Endothelial cell of umbilical vein (primary cell): ENCODE data around the gene TARDBP. TPM values are rescaled to one million over a fixed set of nuclear protein-coding genes. Genes with fewer than 3 reads are reported as not detected.

Experiments used
- BruUV-seq: library from RNA; stranded (reverse); fragments of 400-500 nt; replicated peaks from 2 replicates; lab custom pipeline; 2021; lab: Mats Ljungman, UMichigan
- CTCF ChIA-PET: fragments of 300-600, 350-600 bp; sonication (Branson Sonifier 250); formaldehyde crosslinking; loops from one replicate; lab custom pipeline; 2021; ENCODE audit warnings: antibody characterized with exemption, inconsistent platforms; lab: Charles Lee
- POLR2A ChIA-PET: fragments of 300-600, 350-600 bp; sonication (Branson Sonifier 250); formaldehyde crosslinking; loops from one replicate; lab custom pipeline; 2021; ENCODE audit warnings: antibody characterized with exemption, inconsistent platforms; lab: Charles Lee
- DNase-seq: peaks from one replicate; pipeline ENCODE4 v3.0.0-alpha.2; 2011; ENCODE audit warnings: low read depth, low spot score
- FAIRE-seq: peaks from 2 replicates; lab custom pipeline; 2011; peaks lifted over from hg19 to GRCh38; lab: Jason Lieb, UNC
- H2AFZ ChIP-seq: 2 replicates; pipeline ENCODE4 v1.6.0; 2012; ENCODE audit warnings: low read depth, low read length, control low read depth, inconsistent platforms
- H3K27ac ChIP-seq: 2 replicates; pipeline ENCODE4 v1.5.1; 2011; ENCODE audit warnings: low read depth, mild to moderate bottlenecking, control low read depth, low read length, moderate library complexity; ENCODE audit not compliant: insufficient read depth
- H3K27me3 ChIP-seq, 2 experiments: 2 replicates each; pipeline versions ENCODE4 v1.6.0 to v1.6.1; 2011; ENCODE audit warnings: low read length in 2 of 2, mixed read lengths in 1 of 2; ENCODE audit not compliant: control insufficient read depth in 2 of 2, insufficient read depth in 2 of 2
- H3K36me3 ChIP-seq, 2 experiments: 2 replicates in 1 of 2; 3 replicates in 1 of 2; pipeline ENCODE4 v1.5.1; 2011; ENCODE audit warnings: low read length in 2 of 2, mild to moderate bottlenecking in 1 of 2, moderate library complexity in 1 of 2; ENCODE audit not compliant: control insufficient read depth in 2 of 2, insufficient read depth in 2 of 2; ENCODE audit errors: extremely low read depth in 1 of 2
- H3K4me1 ChIP-seq: 3 replicates; pipeline ENCODE4 v1.5.1; 2011; ENCODE audit warnings: mild to moderate bottlenecking, low read length; ENCODE audit not compliant: control insufficient read depth, insufficient read depth; ENCODE audit errors: extremely low read depth
- H3K4me2 ChIP-seq: 2 replicates; pipeline ENCODE4 v1.6.1; 2011; ENCODE audit warnings: low read length, control low read depth, mixed read lengths; ENCODE audit not compliant: insufficient read depth
- H3K4me3 ChIP-seq, 3 experiments: fragments of 200-600 bp in 1 of 3; sonication (generic), shearing (Covaris generic) in 1 of 3; replicated peaks in 1 of 3; 2 replicates each; pipeline ENCODE4 v1.5.1; 2011 to 2016; ENCODE audit warnings: control low read depth in 3 of 3, low read length in 3 of 3, mild to moderate bottlenecking in 2 of 3, inconsistent platforms in 1 of 3, low read depth in 1 of 3, moderate library complexity in 1 of 3; ENCODE audit not compliant: insufficient read depth in 1 of 3
- H3K79me2 ChIP-seq: 2 replicates; pipeline ENCODE4 v1.6.0; 2012; ENCODE audit warnings: low read length, inconsistent platforms; ENCODE audit not compliant: control insufficient read depth, insufficient read depth
- H3K9ac ChIP-seq: replicated peaks from 2 replicates; pipeline ENCODE3; 2011; ENCODE audit warnings: low read length, control low read depth; ENCODE audit not compliant: insufficient read depth; ENCODE audit errors: extremely low read depth
- H3K9me1 ChIP-seq: replicated peaks from 3 replicates; pipeline ENCODE4 v1.6.0; 2011; ENCODE audit warnings: mild to moderate bottlenecking, low read length; ENCODE audit not compliant: control insufficient read depth, insufficient read depth; ENCODE audit errors: extremely low read depth
- H3K9me3 ChIP-seq: replicated peaks from 2 replicates; pipeline ENCODE4 v1.5.1; 2012; ENCODE audit warnings: low read length, inconsistent platforms; ENCODE audit not compliant: control insufficient read depth, insufficient read depth
- H4K20me1 ChIP-seq: replicated peaks from 2 replicates; pipeline ENCODE3; 2011; ENCODE audit warnings: mild to moderate bottlenecking, low read length; ENCODE audit not compliant: control insufficient read depth, insufficient read depth; ENCODE audit errors: extremely low read depth
- EZH2 ChIP-seq: IDR thresholded peaks from 2 replicates; pipeline ENCODE4 v1.6.1; 2012; ENCODE audit warnings: borderline replicate concordance, low read depth, mild to moderate bottlenecking, moderate library complexity, low read length, inconsistent platforms; ENCODE audit not compliant: severe bottlenecking
- FOS ChIP-seq: IDR thresholded peaks from 2 replicates; pipeline ENCODE4 v1.6.1; 2011; ENCODE audit warnings: mild to moderate bottlenecking, low read length, moderate library complexity, borderline replicate concordance; ENCODE audit not compliant: insufficient read depth
- GATA2 ChIP-seq: IDR thresholded peaks from 2 replicates; pipeline ENCODE4 v1.7.0; 2011; ENCODE audit warnings: low read depth, mild to moderate bottlenecking, moderate library complexity, mixed read lengths, low read length; ENCODE audit not compliant: insufficient read length, insufficient read depth
- JUN ChIP-seq: IDR thresholded peaks from 2 replicates; pipeline ENCODE4 v1.6.1; 2011; ENCODE audit warnings: borderline replicate concordance, low read depth; ENCODE audit not compliant: insufficient read length, insufficient read depth
- MYC ChIP-seq: IDR thresholded peaks from one replicate; pipeline ENCODE4 v1.6.1; 2011; ENCODE audit warnings: mild to moderate bottlenecking, low read depth, low read length
- POLR2A ChIP-seq: IDR thresholded peaks from 2 replicates; pipeline ENCODE4 v1.6.1; 2012; ENCODE audit warnings: low read depth, mild to moderate bottlenecking, control low read depth, low read length
- POLR2AphosphoS5 ChIP-seq: IDR thresholded peaks from 2 replicates; pipeline ENCODE4 v1.6.1; 2012; ENCODE audit warnings: low read depth, mild to moderate bottlenecking, control low read depth, low read length, moderate library complexity; ENCODE audit not compliant: insufficient read depth
- dilution Hi-C: fragments of 300-500 bp; cut with MboI; formaldehyde crosslinking; loops from one replicate; pipeline ENCODE4 v1.15.0; 2019; ENCODE audit warnings: low sequenced_read_pairs; ENCODE audit not compliant: extremely low pct_ligation_motif_present
- intact Hi-C: fragments of 100-400 bp; cut with micrococcal nuclease; formaldehyde crosslinking; loops from one replicate; pipeline ENCODE4 v1.10.0; 2022
- polyA plus RNA-seq, 4 experiments: library from polyadenylated mRNA; depleted of rRNA in 3 of 4; stranded (reverse) in 3 of 4; unstranded in 1 of 4; fragments of >200 nt; gene quantifications; 2 replicates each; pipeline versions ENCODE4 v1.2.1 to v1.2.3, GENCODE V29; 2011 to 2012; ENCODE audit warnings: missing spikeins in 1 of 4
- total RNA-seq: library from RNA; stranded (reverse); gene quantifications from 2 replicates; pipeline ENCODE4 v1.2.3, GENCODE V29; 2021
- TF ChIP-seq, protein P1 (sequence below), 2 donors: IDR thresholded peaks; 1 replicate in 1 of 2; 2 replicates in 1 of 2; pipeline ENCODE4 v1.5.1; 2011; ENCODE audit warnings: low read length in 2 of 2, mild to moderate bottlenecking in 2 of 2, moderate library complexity in 2 of 2, control low read depth in 1 of 2, inconsistent platforms in 1 of 2, low read depth in 1 of 2; ENCODE audit not compliant: insufficient read depth in 1 of 2; ENCODE audit errors: extremely low read depth in 1 of 2
- TF ChIP-seq, protein P2 (sequence below): IDR thresholded peaks from 2 replicates; pipeline ENCODE4 v1.6.1; 2011; ENCODE audit not compliant: insufficient read depth, insufficient read length

TARDBP gene
- total and polyA plus RNA-seq, 2 donors (not counting 3 experiments of a cell fraction or from before 2014, with no cell fraction given) = 106 to 183 TPM

DNA sequence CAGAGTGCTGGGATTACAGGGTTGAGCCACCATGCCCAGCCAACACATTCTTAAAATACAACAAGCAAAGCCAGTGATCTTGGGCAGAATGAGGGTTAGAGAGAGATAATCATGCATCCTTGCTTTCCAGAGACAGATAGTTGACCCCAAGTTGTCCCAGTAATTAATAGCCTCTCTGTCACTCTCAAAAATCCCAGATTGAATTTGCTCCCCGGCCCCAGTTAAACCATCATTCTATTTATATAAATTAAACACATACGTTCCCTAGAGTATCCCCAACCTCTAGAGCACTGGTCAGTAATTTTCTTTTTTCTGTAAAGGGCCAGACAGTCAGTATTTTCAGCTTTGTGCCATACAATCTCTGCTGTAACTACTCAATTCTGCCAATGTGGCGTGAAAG is 16.4 kb upstream of the TARDBP start:
- no peak overlapping the region for H3K9ac ChIP-seq
- no peak for TF ChIP-seq EZH2
- TF ChIP-seq MYC = no peak
- no peak for TF ChIP-seq GATA2
- TF ChIP-seq JUN = no peak
- no peak for TF ChIP-seq POLR2A
- POLR2A ChIA-PET = no interaction called here
- CTCF ChIA-PET = no interaction called here
- no peak overlapping the region for H2AFZ ChIP-seq
- H3K9me1 ChIP-seq = no peaks in the 10 kb centered on the region
- intact Hi-C loops = no loop called here
- H3K9me3 ChIP-seq = no peaks in the 10 kb centered on the region
- no peak for DNase-seq
- no peaks in the 10 kb centered on the region for H3K27me3 ChIP-seq
- no peak overlapping the region for H3K4me3 ChIP-seq
- H3K4me2 ChIP-seq = no peak overlapping the region
- H4K20me1 ChIP-seq = no peaks in the 10 kb centered on the region
- H3K4me1 ChIP-seq = no peaks in the 10 kb centered on the region
- FAIRE-seq = no peak
- dilution Hi-C loops = no loop called here
- H3K36me3 ChIP-seq = no peaks in the 10 kb centered on the region
- no TSS peak for BruUV-seq
- no peak overlapping the region for H3K27ac ChIP-seq
- no peaks in the 10 kb centered on the region for H3K79me2 ChIP-seq

DNA sequence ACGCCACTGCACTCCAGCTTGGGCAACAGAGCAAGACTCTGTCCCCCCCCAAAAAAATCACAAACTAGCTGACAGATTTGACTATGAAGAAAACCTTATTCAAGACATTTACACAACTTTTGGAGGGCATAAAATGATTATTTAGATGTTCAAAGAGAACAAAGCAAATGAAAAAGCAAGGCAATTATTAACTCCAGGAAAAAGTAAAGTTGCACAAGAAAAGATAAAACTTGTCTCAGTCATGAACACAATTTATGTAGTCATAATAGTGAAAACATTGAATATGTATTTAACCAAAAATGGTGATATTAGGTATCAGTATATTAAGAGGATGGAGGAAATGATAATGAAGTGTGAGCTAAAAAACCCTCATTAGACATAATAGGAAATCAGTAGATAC is 11.9 kb upstream of the TARDBP start:
- ChIA-PET CTCF (no interaction called here), POLR2A (no interaction called here)

More for the DNA sequence above, 11.9 kb upstream of the TARDBP start:
- no peak overlapping the region for H2AFZ ChIP-seq
- no peaks in the 10 kb centered on the region for H3K9me1 ChIP-seq
- no peaks in the 10 kb centered on the region for H3K27me3 ChIP-seq
- H4K20me1 ChIP-seq = no peaks in the 10 kb centered on the region
- H3K79me2 ChIP-seq = no peaks in the 10 kb centered on the region
- H3K36me3 ChIP-seq = no peaks in the 10 kb centered on the region
- no peak overlapping the region for H3K4me3 ChIP-seq
- H3K27ac ChIP-seq = no peak overlapping the region
- DNase-seq = no peak
- H3K9me3 ChIP-seq = no peaks in the 10 kb centered on the region
- dilution Hi-C loops (no loop called here), intact Hi-C loops (no loop called here)
- H3K4me1 ChIP-seq = no peaks in the 10 kb centered on the region
- no peak for FAIRE-seq
- no TSS peak for BruUV-seq
- no peak for TF ChIP-seq GATA2
- TF ChIP-seq, protein P1, sequence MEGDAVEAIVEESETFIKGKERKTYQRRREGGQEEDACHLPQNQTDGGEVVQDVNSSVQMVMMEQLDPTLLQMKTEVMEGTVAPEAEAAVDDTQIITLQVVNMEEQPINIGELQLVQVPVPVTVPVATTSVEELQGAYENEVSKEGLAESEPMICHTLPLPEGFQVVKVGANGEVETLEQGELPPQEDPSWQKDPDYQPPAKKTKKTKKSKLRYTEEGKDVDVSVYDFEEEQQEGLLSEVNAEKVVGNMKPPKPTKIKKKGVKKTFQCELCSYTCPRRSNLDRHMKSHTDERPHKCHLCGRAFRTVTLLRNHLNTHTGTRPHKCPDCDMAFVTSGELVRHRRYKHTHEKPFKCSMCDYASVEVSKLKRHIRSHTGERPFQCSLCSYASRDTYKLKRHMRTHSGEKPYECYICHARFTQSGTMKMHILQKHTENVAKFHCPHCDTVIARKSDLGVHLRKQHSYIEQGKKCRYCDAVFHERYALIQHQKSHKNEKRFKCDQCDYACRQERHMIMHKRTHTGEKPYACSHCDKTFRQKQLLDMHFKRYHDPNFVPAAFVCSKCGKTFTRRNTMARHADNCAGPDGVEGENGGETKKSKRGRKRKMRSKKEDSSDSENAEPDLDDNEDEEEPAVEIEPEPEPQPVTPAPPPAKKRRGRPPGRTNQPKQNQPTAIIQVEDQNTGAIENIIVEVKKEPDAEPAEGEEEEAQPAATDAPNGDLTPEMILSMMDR (IDR thresholded peaks at IDR 0.05; ENCODE audit: extremely low read depth in 1 of 2, insufficient read depth in 1 of 2, low read depth in 1 of 2, low read length in 2 of 2) = no peak
- TF ChIP-seq POLR2A = no peak
- no peak for TF ChIP-seq POLR2AphosphoS5
- TF ChIP-seq EZH2 = no peak
- no peak for TF ChIP-seq FOS
- TF ChIP-seq MYC = no peak
- TF ChIP-seq JUN = no peak
- TF ChIP-seq, protein P2, sequence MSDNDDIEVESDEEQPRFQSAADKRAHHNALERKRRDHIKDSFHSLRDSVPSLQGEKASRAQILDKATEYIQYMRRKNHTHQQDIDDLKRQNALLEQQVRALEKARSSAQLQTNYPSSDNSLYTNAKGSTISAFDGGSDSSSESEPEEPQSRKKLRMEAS = no peak
- no peak overlapping the region for H3K4me2 ChIP-seq
- no peak overlapping the region for H3K9ac ChIP-seq
